Prostate gland (tissue), 2 donors: ENCODE data around the gene AUTS2. TPM values are rescaled to one million over a fixed set of nuclear protein-coding genes. Genes with fewer than 3 reads are reported as not detected.

Experiments used
- DNase-seq: peaks from one replicate; pipeline ENCODE4 v3.0.0-alpha.2; 2019; ENCODE audit warnings: low spot score
- H3K27ac ChIP-seq, 2 donors: fragments of 200-600 bp; sonication (generic); 2 replicates each; pipeline ENCODE4 v1.5.1; 2017 to 2019
- H3K27me3 ChIP-seq: fragments of 200-600 bp; sonication (generic); replicated peaks from 2 replicates; pipeline ENCODE4 v1.5.1; 2019; ENCODE audit not compliant: insufficient read depth
- H3K36me3 ChIP-seq, 2 donors: fragments of 200-600 bp; sonication (generic); 1 replicate in 1 of 2; 2 replicates in 1 of 2; pipeline versions ENCODE4 v1.5.1 to v1.8.1; 2017 to 2019
- H3K4me1 ChIP-seq: fragments of 200-600 bp; sonication (generic); replicated peaks from 2 replicates; pipeline ENCODE4 v1.5.1; 2019
- H3K4me3 ChIP-seq, 2 donors: fragments of 200-600 bp; sonication (generic); 2 replicates each; pipeline ENCODE4 v1.5.1; 2017 to 2019
- H3K9me3 ChIP-seq: fragments of 200-600 bp; sonication (generic); 2 replicates; pipeline ENCODE4 v1.5.1; 2017
- POLR2A ChIP-seq: fragments of 450-650 bp; IDR thresholded peaks from one replicate; pipeline ENCODE4 v1.6.1; 2016; ENCODE audit warnings: antibody characterized with exemption, mild to moderate bottlenecking
- POLR2AphosphoS5 ChIP-seq: sonication (generic); formaldehyde crosslinking; IDR thresholded peaks from one replicate; pipeline ENCODE4 v1.6.1; 2017; ENCODE audit warnings: antibody characterized with exemption
- WGBS: methylation state at CpG from one replicate; pipeline ENCODE4 v1.1.5; 2018; 5-methylcytosine and 5-hydroxymethylcytosine counted together
- intact Hi-C: fragments of 100-400 bp; cut with DNase I; formaldehyde crosslinking; loops from one replicate; pipeline ENCODE4 v1.14.2; 2022
- total RNA-seq, 2 donors: library from RNA; depleted of rRNA; stranded (reverse); fragments of >200 nt; gene quantifications; one replicate each; pipeline ENCODE4 v1.1.0, GENCODE V29; 2016
- TF ChIP-seq, protein P1 (sequence below), 4 experiments: fragments of 200-600 bp in 2 of 4; fragments of 450-650 bp in 2 of 4; sonication (generic) in 2 of 4; IDR thresholded peaks; 1 replicate in 3 of 4; 2 replicates in 1 of 4; pipeline ENCODE4 v1.5.1; 2016 to 2019; ENCODE audit warnings: antibody characterized with exemption in 4 of 4, mild to moderate bottlenecking in 2 of 4, moderate library complexity in 2 of 4

The AUTS2 gene
- total RNA-seq, 2 donors from 2014 or later, result 25.0 to 55.2 TPM

GRCh38 chr7:70766109-70766508 is 1167.8 kb downstream of the AUTS2 start:
- intact Hi-C loops, result no loop called here
- H3K9me3 ChIP-seq, result no peaks in the 10 kb centered on the region
- H3K4me3 ChIP-seq, result no peak overlapping the region
- H3K36me3 ChIP-seq, result no peaks in the 10 kb centered on the region
- no peak overlapping the region for H3K27ac ChIP-seq
- WGBS, result 95% methylated on average over 21 of the region's 21 CpGs
- TF ChIP-seq POLR2AphosphoS5, result no peak
- TF ChIP-seq, protein P1, sequence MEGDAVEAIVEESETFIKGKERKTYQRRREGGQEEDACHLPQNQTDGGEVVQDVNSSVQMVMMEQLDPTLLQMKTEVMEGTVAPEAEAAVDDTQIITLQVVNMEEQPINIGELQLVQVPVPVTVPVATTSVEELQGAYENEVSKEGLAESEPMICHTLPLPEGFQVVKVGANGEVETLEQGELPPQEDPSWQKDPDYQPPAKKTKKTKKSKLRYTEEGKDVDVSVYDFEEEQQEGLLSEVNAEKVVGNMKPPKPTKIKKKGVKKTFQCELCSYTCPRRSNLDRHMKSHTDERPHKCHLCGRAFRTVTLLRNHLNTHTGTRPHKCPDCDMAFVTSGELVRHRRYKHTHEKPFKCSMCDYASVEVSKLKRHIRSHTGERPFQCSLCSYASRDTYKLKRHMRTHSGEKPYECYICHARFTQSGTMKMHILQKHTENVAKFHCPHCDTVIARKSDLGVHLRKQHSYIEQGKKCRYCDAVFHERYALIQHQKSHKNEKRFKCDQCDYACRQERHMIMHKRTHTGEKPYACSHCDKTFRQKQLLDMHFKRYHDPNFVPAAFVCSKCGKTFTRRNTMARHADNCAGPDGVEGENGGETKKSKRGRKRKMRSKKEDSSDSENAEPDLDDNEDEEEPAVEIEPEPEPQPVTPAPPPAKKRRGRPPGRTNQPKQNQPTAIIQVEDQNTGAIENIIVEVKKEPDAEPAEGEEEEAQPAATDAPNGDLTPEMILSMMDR (IDR thresholded peaks at IDR 0.05), result no peak
- TF ChIP-seq POLR2A, result no peak
- no peaks in the 10 kb centered on the region for H3K27me3 ChIP-seq
- DNase-seq, result no peak
- no peaks in the 10 kb centered on the region for H3K4me1 ChIP-seq

DNA sequence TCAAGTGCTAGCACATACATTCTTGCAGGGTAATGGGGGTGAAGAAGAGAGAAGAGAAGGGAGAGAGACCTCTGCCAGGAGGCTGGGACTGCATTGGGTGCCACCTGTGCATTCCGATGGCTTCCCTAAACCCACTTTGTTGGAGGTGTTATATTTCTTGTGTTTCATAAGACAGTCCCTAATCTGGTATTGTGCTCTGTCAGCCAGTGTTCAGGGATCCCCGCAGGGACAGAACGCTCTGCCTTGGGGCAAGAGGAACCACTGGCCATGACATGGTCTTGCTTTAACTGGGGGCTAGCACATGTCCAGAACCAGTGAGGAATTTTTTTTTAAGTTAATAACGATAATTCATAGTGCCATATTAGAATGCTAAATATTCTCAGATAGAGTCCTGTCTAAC is 1168.4 kb downstream of the AUTS2 start:
- intact Hi-C loops, result no loop called here
- no peaks in the 10 kb centered on the region for H3K27me3 ChIP-seq
- 94% methylated on average over 4 of the region's 4 CpGs for WGBS
- H3K36me3 ChIP-seq, result no peaks in the 10 kb centered on the region
- H3K4me1 ChIP-seq, result no peaks in the 10 kb centered on the region
- no peak overlapping the region for H3K27ac ChIP-seq
- H3K4me3 ChIP-seq, result no peak overlapping the region
- no peak for DNase-seq
- H3K9me3 ChIP-seq, result no peaks in the 10 kb centered on the region
- TF ChIP-seq POLR2AphosphoS5, result no peak
- no peak for TF ChIP-seq POLR2A
- TF ChIP-seq, protein P1 (IDR thresholded peaks at IDR 0.05), result no peak

DNA sequence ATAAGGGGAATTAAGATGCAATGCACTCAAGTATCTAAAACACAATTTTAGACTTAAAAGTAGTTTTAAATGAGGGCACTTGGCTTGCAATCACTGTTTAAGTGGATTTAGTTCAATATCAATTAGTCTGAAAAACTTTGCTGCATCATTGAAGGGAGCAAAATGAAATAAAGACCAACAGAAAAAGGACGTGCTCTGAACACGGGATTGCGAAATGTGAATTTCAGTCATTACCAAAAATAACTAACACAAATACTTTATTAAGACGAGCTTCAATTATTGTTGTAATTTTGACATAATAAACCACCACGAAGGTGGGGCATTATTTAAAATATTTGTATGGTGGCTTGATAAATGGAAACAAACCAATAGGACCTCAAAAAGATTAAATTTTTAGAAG is 1171.9 kb downstream of the AUTS2 start:
- H3K4me1 ChIP-seq, result no peaks in the 10 kb centered on the region
- H3K9me3 ChIP-seq, result no peaks in the 10 kb centered on the region
- WGBS, result 89% methylated on average over 5 of the region's 5 CpGs
- no peaks in the 10 kb centered on the region for H3K27me3 ChIP-seq
- intact Hi-C loops, result no loop called here
- H3K27ac ChIP-seq, result no peak overlapping the region
- no peak for DNase-seq
- H3K36me3 ChIP-seq, result no peaks in the 10 kb centered on the region
- no peak overlapping the region for H3K4me3 ChIP-seq
- TF ChIP-seq, protein P1 (IDR thresholded peaks at IDR 0.05), result no peak
- TF ChIP-seq POLR2AphosphoS5 (no peak), POLR2A (no peak)

- WGBS, result 85% methylated on average over 10 of the region's 10 CpGs
- Histone ChIP-seq H3K36me3 (no peaks in the 10 kb centered on the region), H3K9me3 (no peaks in the 10 kb centered on the region), H3K27ac (no peak overlapping the region), H3K27me3 (no peaks in the 10 kb centered on the region), H3K4me3 (no peak overlapping the region), H3K4me1 (no peaks in the 10 kb centered on the region)
- no peak for TF ChIP-seq POLR2A
- TF ChIP-seq, protein P1 (IDR thresholded peaks at IDR 0.05), result no peak
- no peak for TF ChIP-seq POLR2AphosphoS5
- no peak for DNase-seq
- intact Hi-C loops, result no loop called here
These were observed 1173.2 kb downstream of the AUTS2 start for GRCh38 chr7:70771451-70771850.

DNA sequence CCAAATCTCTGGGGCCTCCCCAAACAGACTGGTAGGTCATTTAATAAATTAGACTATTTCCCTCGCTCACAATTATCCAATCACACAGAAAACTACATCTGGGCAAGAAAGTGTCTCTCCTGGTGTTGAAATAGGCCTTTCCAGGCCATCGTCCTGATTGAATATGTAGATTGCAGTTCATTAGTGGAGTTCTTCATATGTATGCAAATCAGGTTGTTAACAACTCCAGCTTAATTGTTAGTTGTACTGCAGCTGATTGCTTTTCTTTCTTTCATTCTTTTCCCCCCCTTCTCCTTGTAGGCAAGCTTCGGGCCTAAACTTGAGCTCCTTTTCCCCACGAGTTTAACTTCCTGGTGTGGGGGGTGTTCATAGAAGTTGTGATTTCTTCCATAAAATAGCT is 1174.6 kb downstream of the AUTS2 start:
- TF ChIP-seq, protein P1 (IDR thresholded peaks at IDR 0.05), result no peak
- no peak for TF ChIP-seq POLR2A
- no peak for TF ChIP-seq POLR2AphosphoS5
- no peaks in the 10 kb centered on the region for H3K27me3 ChIP-seq
- intact Hi-C loops, result no loop called here
- H3K4me1 ChIP-seq, result no peaks in the 10 kb centered on the region
- H3K9me3 ChIP-seq, result no peaks in the 10 kb centered on the region
- no peak for DNase-seq
- H3K4me3 ChIP-seq, result no peak overlapping the region
- 73% methylated on average over 4 of the region's 4 CpGs for WGBS
- H3K27ac ChIP-seq, result peak overlapping the region in 1 of 2 donors; percentile 20
- H3K36me3 ChIP-seq, result no peaks in the 10 kb centered on the region
